Activated naive CD8-positive, alpha-beta T cell (primary cell): ENCODE results near the gene CYBC1.

Experiments
- H3K27ac Mint-ChIP-seq: one replicate; pipeline ENCODE4 v1.8.0; 2021; ENCODE audit warnings: mixed read lengths
- H3K27me3 Mint-ChIP-seq: one replicate; pipeline ENCODE4 v1.8.0; 2021; ENCODE audit warnings: mixed read lengths
- H3K36me3 Mint-ChIP-seq: one replicate; pipeline ENCODE4 v1.8.0; 2021; ENCODE audit warnings: mixed read lengths
- H3K4me1 Mint-ChIP-seq: one replicate; pipeline ENCODE4 v1.8.0; 2021; ENCODE audit warnings: low read depth, mixed read lengths
- H3K4me3 Mint-ChIP-seq: one replicate; pipeline ENCODE4 v1.8.0; 2021; ENCODE audit warnings: mild to moderate bottlenecking, mixed read lengths
- H3K9me3 Mint-ChIP-seq: one replicate; pipeline ENCODE4 v1.8.0; 2021; ENCODE audit warnings: low read depth, mixed read lengths

The CYBC1 gene

GRCh38 chr17:82403662-82404660, 46.6 kb downstream of the CYBC1 start:
- H3K36me3 Mint-ChIP-seq = peaks cover 9% of the 10 kb centered on the region
- no peaks in the 10 kb centered on the region for H3K9me3 Mint-ChIP-seq
- no peaks in the 10 kb centered on the region for H3K27me3 Mint-ChIP-seq
- no peak overlapping the region for H3K4me3 Mint-ChIP-seq
- peaks cover 20% of the 10 kb centered on the region for H3K4me1 Mint-ChIP-seq
- no peak overlapping the region for H3K27ac Mint-ChIP-seq

- Mint-ChIP-seq H3K27me3 (no peaks in the 10 kb centered on the region), H3K27ac (no peak overlapping the region), H3K9me3 (no peaks in the 10 kb centered on the region), H3K4me1 (peaks cover 20% of the 10 kb centered on the region), H3K4me3 (no peak overlapping the region), H3K36me3 (peaks cover 9% of the 10 kb centered on the region)
Observed at GRCh38 chr17:82402865-82403264, 47.7 kb downstream of the CYBC1 start.

GRCh38 chr17:82400830-82401229, 49.7 kb downstream of the CYBC1 start:
- H3K36me3 Mint-ChIP-seq = peaks cover 7% of the 10 kb centered on the region
- no peaks in the 10 kb centered on the region for H3K9me3 Mint-ChIP-seq
- peaks cover 15% of the 10 kb centered on the region for H3K4me1 Mint-ChIP-seq
- no peaks in the 10 kb centered on the region for H3K27me3 Mint-ChIP-seq
- peak overlapping the region; percentile 86 for H3K4me3 Mint-ChIP-seq
- peak overlapping the region; percentile 76 for H3K27ac Mint-ChIP-seq

- Mint-ChIP-seq H3K9me3 (no peaks in the 10 kb centered on the region), H3K4me1 (peaks cover 15% of the 10 kb centered on the region), H3K4me3 (no peak overlapping the region), H3K36me3 (peaks cover 7% of the 10 kb centered on the region), H3K27ac (no peak overlapping the region), H3K27me3 (no peaks in the 10 kb centered on the region)
Observed at GRCh38 chr17:82400206-82400605, 50.3 kb downstream of the CYBC1 start.

- H3K4me3 Mint-ChIP-seq = no peak overlapping the region
Observed at GRCh38 chr17:82399601-82400101, 50.9 kb downstream of the CYBC1 start.

GRCh38 chr17:82399041-82399441, 51.5 kb downstream of the CYBC1 start:
- Mint-ChIP-seq H3K27me3 (no peaks in the 10 kb centered on the region), H3K36me3 (peaks cover 7% of the 10 kb centered on the region), H3K4me3 (no peak overlapping the region), H3K4me1 (peaks cover 15% of the 10 kb centered on the region), H3K9me3 (no peaks in the 10 kb centered on the region), H3K27ac (no peak overlapping the region)

More at GRCh38 chr17:82399601-82400101, 50.9 kb downstream of the CYBC1 start:
- Mint-ChIP-seq H3K27ac (no peak overlapping the region), H3K9me3 (no peaks in the 10 kb centered on the region), H3K36me3 (peaks cover 7% of the 10 kb centered on the region), H3K4me1 (peaks cover 15% of the 10 kb centered on the region), H3K27me3 (no peaks in the 10 kb centered on the region)

- Mint-ChIP-seq H3K4me1 (peaks cover 15% of the 10 kb centered on the region), H3K4me3 (no peak overlapping the region), H3K36me3 (peaks cover 4% of the 10 kb centered on the region), H3K27ac (no peak overlapping the region), H3K27me3 (no peaks in the 10 kb centered on the region), H3K9me3 (no peaks in the 10 kb centered on the region)
Observed at GRCh38 chr17:82397449-82398335, 52.9 kb downstream of the CYBC1 start.

GRCh38 chr17:82396601-82397435, 53.7 kb downstream of the CYBC1 start:
- Mint-ChIP-seq H3K4me3 (no peak overlapping the region), H3K9me3 (no peaks in the 10 kb centered on the region), H3K27me3 (no peaks in the 10 kb centered on the region), H3K27ac (no peak overlapping the region), H3K36me3 (peaks cover 4% of the 10 kb centered on the region), H3K4me1 (peaks cover 14% of the 10 kb centered on the region)

GRCh38 chr17:82394278-82394677, 56.3 kb downstream of the CYBC1 start:
- Mint-ChIP-seq H3K9me3 (no peaks in the 10 kb centered on the region), H3K27me3 (no peaks in the 10 kb centered on the region), H3K4me3 (no peak overlapping the region), H3K36me3 (peaks cover 2% of the 10 kb centered on the region), H3K4me1 (no peaks in the 10 kb centered on the region), H3K27ac (no peak overlapping the region)

- H3K4me3 Mint-ChIP-seq = no peak overlapping the region
- H3K4me1 Mint-ChIP-seq = no peaks in the 10 kb centered on the region
- no peaks in the 10 kb centered on the region for H3K27me3 Mint-ChIP-seq
- H3K36me3 Mint-ChIP-seq = peaks cover 2% of the 10 kb centered on the region
- no peaks in the 10 kb centered on the region for H3K9me3 Mint-ChIP-seq
- H3K27ac Mint-ChIP-seq = no peak overlapping the region
Observed at GRCh38 chr17:82392941-82393340, 57.6 kb downstream of the CYBC1 start.
